Pulmonary artery endothelial cell (primary cell): Measurements from ENCODE around the gene IGLON5. TPM values are rescaled to one million over a fixed set of nuclear protein-coding genes. Genes with fewer than 3 reads are reported as not detected.

Experiments
- DNase-seq: peaks from one replicate; pipeline ENCODE4 v3.0.0-alpha.2; 2011; ENCODE audit warnings: low read depth, low spot score
- total RNA-seq: library from RNA; depleted of rRNA; stranded (reverse); fragments of >200 nt; gene quantifications from 2 replicates; pipeline ENCODE4 v1.2.3, GENCODE V29; 2014

IGLON5 gene
- total RNA-seq, 1 donor from 2014 or later: not detected

DNA sequence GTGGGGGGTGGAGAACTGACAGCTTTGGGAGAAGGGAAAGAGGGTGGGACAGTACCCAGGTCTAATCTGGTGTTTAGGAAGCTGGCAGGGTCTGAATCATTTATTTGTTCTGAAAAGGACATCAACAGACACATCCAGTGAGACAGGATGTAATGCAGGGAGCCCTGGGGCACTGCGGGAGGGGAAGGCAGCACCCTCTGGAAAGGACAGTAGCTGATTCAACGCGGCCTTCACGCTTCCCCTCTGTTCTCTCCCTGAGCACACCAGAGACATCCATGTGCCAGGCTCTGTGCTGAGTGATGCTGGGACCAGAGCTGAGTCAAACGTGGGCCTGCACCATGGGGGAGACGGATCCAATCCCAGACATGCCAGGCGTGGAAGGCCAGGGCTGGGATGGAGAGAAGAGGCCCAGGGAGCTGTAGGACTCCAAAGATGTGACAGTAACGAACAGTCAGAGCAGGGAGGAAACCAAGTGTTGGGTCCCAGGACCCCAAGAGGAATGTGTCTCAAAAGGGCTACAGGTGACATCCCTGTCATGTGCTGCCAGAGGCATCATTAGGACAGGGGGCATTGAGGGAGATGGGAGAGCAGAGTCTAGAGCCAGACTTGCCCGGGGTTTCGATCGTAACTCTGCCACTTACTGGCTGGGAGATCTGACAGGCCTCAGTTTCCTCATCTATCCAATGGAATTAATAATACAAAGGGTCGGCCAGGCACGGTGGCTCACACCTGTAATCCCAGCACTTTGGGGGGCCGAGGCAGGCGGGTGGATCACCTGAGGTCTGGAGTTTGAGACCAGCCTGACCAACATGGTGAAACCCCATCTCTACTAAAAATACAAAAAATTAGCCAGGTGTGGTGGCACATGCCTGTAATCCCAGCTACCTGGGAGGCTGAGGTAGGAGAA, 53.0 kb downstream of the IGLON5 start:
- DNase-seq: no peak

DNA sequence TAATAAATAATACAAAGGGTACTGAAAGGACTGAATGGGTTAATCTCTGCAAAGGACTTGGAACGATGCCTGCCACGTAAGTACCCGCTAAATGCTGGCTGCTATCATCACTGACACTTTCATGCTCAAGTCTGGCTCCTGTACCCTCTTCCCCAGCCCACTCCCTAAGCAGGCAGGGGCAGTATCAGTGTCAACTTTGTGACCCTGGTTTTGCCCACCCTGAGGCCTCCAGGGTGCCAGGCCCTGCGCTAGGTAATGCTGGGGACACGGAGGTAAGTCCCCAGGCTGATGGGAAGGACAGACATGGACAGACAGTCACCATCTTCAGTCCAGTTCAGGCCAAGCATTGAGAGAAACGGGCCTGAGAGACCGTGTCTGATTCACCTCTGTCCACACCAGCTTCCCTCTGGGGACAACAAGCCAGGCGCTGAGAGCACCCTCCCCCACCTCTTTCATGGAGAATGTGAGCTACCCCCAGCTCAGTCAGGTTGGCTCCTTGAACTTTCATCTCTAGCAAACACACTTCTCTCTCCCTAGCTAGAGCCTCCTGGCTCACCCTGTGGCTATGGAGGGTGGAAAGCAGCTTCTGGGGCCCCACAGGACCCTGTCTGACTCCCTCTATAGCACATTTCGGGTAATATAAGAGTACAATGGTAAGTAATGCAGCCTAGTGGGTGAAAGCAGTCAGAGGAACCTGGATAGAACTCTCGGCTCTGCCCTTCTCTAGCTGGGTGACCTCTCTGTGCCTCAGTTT, 53.9 kb downstream of the IGLON5 start:
- DNase-seq: no peak

DNA sequence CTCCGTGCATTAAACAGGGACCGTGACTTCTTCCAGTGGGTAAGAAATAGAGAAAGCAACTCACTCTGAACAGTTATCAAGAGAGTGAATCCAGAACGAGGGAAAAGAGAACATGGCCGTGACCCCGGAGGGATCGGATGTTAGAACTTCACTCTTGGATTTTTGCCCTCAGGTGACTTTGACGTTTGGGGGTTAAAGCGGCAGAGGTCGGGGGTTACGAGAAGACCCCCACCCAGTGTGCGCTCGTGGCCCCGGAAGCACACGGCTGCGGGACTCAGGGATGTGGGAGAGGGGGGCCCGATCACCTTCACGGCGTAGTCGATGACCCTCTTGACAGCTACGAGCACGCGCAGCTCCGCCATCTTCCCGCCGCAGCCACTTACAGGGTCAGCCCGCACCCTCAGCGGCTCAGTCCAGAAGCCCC, 54.5 kb downstream of the IGLON5 start, which contains the start of gene ETFB:
TSS of gene ETFB (minus strand) at position 424 of the 424 bp plus-strand sequence. CDS start at position 362, 62 bp downstream.
- no peak for DNase-seq

- peak; percentile 93 for DNase-seq
Observed at GRCh38 chr19:51366389-51367254, 55.2 kb downstream of the IGLON5 start.

- DNase-seq: no peak
Observed at GRCh38 chr19:51367255-51367564, 55.8 kb downstream of the IGLON5 start.

- peak; percentile 93 for DNase-seq
Observed at GRCh38 chr19:51367565-51368365, 56.3 kb downstream of the IGLON5 start.

DNA sequence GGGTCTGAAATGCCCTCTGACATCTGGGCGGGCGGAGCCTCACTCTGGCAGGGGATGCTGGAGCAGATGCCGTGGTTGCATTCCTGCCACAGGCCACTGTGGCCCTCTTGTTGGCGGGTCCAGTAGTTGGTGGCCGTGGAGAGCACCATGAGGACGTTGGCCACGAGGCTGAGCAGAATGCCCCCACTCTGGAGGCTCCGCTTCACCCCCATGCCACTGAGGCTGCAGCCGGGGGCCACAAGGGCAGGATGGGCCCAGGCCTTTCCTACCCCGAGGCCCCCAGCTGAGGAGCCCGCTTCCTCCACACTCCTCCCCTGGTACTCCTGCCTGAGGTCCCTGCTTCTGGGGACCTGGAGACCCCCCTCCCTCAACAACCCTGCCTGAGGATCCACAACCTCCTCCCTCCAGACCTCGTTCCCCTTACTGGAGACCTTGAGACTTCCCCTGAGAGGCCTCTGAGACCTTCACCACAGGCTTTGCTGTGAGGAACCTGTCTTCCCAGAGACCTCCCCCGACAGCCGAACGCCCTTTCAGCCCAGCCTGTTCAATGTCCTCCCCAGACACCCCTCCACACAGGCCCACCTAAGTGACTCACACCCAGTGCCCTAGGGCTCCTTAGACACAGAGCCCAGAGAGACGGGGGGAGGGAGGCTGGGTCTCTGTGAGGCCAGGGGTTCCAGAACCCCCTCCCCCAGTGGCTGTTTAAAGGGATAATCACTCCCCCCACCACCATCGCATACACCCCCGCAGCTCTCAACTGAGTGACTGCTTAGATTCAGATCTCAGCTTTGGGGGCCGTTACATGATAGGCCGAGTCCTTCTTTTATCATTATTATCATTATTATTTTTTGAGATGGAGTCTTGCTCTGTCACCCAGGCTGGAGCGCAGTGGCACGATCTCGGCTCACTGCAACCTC, 57.2 kb downstream of the IGLON5 start, which contains the start of gene CLDND2:
TSS of gene CLDND2 (minus strand) at position 638 of the 917 bp plus-strand sequence. CDS start at position 212, 426 bp downstream.
- DNase-seq: no peak

DNA sequence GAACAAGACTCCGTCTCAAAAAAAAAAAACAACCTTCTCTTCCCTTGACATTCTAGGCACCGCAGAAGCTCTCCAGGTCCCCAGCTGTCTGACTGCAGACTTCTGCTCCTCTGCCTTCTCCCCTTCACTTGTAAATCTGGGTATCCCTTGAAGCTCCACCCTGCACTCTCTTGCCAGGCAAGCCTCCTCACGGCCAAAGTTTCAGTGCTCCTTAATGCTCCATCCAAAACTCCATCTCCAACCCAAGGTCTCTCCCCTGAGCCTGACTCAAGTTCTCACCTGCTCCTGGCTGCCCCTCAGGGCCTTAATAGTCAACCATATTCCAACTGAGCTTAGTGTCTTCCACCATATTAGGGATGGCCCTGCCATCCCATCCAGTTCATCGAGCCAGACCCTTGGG, 58.8 kb downstream of the IGLON5 start:
- no peak for DNase-seq

DNA sequence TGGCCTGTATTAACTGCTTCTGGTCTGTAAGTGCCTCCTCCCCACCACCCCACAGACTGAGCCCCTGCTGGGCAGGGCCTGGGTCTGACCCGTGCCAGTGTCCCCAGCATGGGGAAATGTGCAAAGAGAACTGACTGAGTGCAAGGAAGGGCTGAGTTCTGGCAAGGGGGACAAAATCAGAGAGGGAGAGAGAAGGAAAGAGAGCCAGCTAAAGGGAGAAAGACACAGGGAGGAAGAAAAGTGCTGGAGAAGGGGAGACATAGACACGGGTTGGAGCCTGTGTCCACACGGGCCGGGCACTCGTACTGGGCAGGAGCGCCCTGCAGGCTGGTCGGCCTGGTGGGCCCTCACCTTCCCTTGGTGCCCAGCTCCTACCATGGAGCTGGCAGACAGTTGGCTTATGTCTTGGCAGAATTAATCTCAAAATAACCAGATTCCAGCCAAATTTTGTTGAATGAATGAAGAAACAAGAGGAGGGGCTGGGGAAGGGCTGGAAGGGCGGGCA, 59.8 kb downstream of the IGLON5 start:
- no peak for DNase-seq

DNA sequence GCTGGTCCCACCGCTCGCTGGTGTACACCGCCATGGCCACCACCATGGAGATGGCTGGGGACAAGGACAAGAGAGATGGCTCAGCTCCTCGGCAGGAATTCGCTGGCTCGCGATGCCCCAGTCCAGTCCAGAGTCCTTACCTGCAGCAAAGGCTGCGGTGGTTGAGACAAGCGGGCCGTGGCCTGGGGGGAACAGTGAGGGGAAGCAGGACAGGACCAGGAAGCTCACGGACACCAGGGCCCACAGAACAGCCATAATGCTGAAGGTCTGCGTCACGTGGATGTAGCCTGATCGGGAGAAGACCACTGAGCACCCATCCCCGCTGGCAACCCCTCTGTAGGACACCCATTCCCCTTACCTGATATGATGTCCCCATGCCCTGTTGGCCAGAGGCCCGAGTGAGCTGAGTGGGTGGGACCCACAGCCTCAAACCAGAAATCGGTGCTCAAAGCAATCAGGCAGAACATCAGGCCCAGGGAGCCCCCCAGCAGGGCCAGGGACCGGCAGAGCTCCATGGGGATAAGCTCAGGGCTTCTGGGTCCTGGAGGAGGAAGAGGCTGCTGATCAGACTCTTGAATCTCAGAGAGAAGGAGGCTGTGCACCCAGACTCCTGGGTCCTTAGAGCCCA, 60.7 kb downstream of the IGLON5 start:
- no peak for DNase-seq

DNA sequence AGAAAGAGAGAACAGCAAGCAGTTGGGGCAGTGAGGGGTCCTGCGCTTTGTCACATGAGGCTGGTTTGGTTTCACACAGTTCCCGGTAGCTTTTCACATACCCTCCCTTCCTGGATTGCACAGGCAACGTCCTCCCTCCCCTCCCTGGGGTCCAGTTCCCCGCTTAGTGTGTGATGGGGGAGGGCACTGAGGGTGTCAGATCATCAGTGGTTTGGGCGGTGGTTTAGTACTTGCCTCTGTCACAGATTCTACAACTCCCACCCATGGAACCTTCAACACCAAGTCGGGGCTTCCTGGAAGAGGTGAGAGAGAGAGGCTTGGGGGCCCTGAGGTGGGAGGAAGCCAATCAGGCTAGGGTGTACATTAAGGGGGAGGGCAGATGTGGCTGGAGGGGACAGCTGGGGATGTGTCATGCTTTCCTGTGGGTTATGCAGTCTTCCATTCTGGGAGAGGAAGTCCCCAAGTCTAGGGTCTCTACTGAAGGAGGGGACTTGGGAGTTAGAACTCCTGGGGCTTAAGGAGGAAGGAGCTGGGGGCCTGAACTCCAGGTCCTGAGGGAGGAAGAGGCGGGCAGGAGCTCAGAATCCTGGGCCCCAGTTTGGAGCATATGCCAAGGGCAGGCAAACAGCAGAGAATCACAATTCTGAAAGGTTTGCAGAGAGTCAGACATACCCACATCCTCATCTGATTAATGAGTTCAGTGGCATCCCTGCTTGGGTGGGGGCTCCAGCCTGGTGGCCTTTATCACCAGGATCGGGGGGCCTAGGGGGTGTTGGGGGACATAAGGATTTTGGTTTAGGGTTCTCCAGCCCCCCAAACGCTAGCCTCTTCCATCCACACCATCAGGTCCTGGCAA, 61.4 kb downstream of the IGLON5 start, which contains the start of gene NKG7:
TSS of gene NKG7 (minus strand) at position 6 of the 856 bp plus-strand sequence. CDS start 119 bp downstream, outside the sequence.
- DNase-seq: no peak

DNA sequence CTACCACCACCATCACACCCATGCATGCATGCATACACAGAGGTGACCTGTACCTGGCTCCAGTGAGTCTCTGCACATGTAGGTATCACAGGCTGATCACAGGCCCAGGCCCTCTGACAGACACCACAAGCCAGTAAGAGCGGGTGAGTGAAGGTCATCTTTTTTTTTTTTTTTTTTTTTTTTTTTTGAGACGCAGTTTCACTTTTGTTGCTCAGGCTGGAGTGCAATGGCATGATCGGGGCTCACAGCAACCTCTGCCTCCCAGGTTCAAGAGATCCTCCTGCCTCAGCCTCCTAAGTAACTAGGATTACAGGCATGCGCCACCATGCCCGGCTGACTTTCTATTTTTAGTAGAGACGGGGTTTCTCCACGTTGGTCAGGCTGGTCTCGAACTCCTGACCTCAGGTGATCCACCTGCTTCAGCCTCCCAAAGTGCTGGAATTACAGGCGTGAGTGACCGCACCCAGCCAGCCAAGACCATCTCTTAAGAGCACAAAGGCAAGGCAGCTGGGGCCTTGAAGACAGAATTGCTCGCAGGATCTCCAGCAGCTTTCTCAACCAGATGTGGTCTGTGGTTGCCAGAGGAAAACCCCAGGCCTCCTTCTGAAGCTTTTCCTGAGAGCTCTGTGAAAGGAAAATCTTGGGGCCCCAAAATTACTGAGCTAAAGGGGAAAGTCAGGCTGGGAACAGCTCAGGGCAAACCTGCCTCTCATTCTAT, 64.2 kb downstream of the IGLON5 start:
- DNase-seq: no peak

- DNase-seq: no peak
Observed at GRCh38 chr19:51377422-51377821, 66.0 kb downstream of the IGLON5 start.

DNA sequence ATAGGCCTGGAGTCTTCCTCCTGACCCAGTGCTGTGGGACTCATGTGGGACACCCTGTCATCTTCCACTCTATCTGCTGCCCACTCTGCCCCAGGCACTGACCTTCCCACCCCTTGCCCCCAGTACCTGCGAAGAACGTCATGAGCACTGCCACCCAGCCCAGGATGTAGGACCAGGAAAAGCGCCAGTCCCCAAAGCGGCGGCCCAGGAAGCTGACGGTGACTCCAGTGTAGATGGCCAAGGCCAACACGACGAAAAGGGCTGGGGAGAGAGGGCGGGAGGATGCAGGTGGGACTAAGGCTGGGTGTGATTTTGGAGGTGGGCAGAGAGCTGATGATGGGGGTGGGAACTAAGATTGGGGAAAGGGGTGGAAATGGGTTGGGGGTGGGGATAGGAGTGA, 68.9 kb downstream of the IGLON5 start:
- DNase-seq: no peak
